ENCODE measurements around the gene LARP4B.

The LARP4B gene

DNA sequence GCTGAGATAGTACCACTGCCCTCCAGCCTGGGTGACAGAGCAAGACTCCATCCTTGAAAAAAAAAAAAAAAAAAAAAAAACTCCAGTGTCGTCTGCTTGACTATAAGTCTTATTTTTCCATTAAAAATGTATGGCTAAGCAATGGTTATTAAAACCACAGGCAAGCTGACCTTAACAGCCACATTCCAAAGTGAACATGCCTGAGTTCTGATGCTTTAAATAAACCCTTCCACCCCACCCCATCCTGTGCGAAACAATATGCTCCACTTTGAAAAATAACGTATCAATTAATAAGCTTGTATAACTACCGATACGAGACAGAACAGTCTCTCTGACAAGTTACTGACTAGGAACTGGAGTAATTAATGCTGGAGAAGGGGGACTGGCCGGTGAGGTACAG is 63.7 kb downstream of the LARP4B start:
- no peak for DNase-seq (ENCODE audit: low read depth in 3 of 3)

DNA sequence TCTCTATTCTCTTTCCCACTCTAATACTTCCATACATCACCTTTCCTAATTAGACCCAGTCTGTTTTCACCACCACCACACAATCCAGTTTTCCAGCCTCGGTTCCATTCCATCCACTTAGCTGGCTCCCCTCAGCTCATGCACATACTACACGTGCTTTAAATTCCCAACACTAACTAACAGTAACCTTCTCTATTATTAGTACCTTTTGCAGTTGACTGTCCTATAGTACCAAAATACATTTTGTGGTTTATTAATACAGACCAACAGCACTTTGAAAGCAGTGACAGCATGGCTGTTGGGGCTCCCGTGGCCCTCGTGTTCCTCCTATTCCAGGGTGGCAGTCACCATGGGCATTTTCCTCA is 64.9 kb downstream of the LARP4B start:
- DNase-seq (ENCODE audit: low read depth in 3 of 3), result no peak

DNA sequence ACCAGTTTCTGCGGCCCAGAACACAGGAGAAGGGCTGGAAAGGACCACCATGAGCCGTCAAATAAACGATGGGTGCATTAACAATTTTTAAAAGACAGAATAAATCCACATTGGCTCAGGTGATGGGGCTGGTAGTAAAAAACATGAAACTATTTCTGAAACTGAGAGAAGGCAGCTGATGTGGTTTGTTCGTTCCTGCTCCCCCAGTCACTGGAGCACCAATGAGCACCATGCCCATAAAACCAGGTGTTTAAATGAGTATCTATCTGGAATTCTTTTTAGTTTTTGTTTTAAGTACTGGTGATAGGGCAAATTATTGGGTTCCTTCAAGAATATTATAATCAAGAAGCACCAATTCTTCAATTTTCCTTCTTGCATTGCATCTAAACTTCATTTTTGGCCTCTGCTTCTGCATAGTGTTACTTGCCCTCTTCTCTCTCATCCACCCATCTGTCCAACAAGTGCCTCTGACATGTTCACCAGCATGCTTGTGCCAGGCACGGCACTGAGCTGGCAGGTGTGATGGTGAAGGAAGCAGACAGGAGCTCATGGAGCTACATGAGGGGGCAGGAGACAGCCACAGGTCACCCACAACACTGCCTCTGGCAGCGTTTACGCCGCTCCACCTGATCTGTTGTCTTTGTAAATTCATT is 65.5 kb downstream of the LARP4B start:
- no peak for DNase-seq (ENCODE audit: low read depth in 3 of 3)

DNA sequence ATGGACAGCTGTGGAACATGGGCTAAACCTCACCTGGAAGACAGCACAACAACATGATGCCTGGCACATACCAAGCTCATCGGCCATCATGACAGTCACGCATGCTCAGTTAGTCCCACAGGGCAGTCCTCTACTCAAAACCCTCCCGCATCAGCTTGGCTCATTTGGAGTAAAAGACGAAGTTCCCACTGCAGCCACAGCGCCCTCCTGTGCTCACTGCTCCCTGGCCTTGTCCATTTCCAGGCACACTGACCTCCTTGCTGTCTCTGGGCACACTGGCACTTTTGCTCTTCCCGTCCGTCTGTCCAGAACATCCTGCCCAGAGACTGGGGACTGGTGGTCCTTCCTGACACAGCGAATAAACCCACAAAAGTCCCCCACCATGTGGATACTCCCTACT is 66.2 kb downstream of the LARP4B start:
- no peak for DNase-seq (ENCODE audit: low read depth in 3 of 3)

DNA sequence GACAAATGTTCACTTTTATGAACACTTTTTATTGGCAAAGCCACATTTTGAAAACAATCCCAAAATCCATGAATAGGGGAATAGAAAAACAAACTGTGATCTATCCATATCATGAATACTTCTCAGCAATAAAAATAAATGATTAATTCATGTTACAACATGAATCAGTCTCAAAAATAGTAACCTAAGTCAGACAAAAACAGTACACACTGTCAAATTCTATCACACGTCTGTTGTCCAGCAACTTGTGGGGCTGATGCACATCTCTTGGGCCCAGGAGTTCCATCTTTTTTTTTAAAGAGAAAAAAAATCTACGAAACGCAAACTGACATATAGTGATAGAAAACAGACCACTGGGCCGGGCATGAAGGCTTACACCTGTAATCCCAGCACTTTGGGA is 71.0 kb downstream of the LARP4B start:
- no peak for DNase-seq (ENCODE audit: low read depth in 3 of 3)

DNA sequence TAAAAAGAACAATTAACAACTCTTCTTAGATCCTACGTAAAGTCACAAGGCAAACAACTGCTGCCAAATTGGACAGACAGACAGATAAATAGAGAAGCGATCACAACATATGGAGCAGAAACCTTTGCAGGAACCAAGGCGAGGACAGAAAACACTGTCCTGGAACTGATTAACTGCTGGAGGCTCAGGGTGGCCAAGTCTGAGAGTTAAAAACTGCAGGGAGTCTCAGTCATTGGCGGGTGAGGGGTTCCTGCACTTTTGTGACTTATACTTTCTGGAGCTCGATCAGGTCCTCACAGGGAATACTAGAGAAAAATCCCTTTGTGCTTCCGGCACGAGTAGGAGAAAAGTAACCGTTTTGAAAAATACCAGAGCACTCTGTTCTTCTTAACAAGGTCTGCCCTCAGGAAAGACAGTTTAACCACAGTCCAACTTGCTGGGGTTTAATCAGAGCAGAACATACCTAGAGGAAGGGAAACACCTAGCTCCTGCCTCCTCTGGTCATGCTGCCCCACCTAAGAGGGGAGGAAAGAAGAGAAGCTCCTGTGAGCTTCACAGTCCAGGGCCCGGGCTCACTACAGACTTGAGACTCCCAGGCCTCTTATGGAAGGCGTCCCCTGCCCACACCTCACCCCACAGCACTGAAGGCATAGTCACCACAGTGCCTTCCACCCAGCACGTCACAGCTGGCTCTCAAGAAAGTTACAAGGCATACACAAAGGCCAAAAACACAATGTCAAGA is 74.9 kb downstream of the LARP4B start:
- DNase-seq (ENCODE audit: low read depth in 3 of 3), result no peak

DNA sequence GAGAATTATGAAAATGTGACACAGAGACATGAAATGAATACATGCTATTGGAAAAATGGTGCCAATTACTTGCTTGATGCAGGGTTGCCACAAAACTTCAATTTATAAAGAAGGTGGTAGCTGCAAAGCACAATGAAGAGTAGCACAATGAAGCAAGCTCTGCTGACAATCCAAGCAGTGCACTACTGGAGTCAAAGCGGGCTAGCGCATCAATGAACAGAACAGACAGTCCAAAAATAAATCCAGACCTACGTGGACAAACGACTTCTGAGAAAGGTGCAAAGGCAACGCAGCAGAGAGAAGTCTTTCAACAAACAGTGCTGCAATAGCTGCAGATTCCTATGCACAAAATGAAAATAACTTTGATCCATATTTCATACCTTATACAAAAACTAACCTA is 75.8 kb downstream of the LARP4B start:
- no peak for DNase-seq (ENCODE audit: low read depth in 3 of 3)

DNA sequence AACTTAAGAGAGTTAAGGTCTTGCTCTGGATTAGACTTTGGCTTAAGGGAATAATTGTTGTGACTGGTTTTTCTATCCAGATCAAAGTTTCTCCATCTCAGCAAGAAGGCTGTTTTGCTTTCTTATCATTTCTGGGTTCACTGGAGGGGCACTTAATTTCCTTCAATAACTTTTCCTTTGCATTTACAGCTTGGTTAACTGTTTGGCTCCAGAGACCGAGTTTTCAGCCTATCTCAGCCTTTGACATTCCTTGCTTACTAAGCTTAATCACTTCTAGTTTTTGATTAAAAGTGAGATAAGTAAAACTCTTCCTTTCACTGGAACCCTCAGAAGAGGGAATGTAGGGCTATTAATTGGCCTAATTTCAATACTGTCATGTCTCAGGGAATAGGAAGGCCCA is 76.4 kb downstream of the LARP4B start:
- no peak for DNase-seq (ENCODE audit: low read depth in 3 of 3)

DNA sequence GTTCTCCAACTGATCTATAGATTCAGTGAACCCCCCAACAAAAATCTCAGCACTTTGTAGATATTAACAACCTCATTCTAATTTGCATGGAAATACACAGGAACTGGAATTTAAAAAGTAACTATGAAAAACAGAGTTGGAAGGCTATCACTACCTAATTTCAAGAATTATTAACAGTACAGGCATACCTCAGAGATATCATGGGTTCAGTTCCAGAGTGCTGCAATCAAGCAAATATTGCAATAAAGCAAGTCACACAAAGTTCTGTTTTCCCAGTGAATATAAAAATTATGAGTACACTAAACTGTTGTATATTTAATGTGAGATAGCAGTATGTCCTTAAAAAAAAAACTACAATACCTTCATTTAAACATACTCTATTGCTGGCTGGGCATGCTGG is 78.5 kb downstream of the LARP4B start:
- no peak for DNase-seq (ENCODE audit: low read depth in 3 of 3)

DNA sequence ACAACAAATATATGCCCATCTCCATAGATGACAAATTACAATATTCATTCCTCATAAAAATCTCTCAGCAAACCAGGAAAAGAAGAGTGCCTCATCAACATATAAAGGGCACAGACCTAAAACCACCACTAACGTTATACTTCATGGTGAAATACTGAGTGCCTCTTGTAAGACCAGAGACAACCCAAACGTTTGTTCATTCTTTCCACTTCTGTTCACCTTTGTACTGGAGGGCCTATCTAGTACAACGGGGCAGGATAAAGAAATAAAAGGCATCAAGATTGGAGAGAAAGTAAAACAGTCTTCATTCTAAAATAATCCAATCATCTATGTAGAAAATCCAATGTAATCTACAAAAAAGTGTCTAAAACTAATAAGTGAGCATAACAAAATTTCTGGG is 79.1 kb downstream of the LARP4B start:
- DNase-seq (ENCODE audit: low read depth in 3 of 3), result no peak

DNA sequence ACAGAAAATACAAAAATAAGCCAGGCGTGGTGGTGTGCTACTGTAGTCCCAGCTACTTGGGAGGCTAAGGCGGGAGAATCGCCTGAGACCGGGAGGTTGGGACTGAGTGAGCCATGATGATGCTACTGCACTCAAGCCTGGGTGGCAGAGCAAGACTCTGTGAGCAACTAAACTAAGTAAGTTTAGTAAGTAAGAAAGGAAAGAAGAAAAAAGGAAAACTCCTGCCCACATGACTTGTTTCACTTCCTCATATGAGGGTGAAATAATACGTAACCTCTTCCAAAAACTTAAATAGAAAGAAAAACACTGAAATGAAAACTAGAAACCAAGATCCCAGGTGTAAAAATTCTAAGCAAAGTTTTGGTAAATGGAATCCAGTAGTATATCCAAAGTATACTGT is 79.6 kb downstream of the LARP4B start:
- no peak for DNase-seq (ENCODE audit: low read depth in 3 of 3)

DNA sequence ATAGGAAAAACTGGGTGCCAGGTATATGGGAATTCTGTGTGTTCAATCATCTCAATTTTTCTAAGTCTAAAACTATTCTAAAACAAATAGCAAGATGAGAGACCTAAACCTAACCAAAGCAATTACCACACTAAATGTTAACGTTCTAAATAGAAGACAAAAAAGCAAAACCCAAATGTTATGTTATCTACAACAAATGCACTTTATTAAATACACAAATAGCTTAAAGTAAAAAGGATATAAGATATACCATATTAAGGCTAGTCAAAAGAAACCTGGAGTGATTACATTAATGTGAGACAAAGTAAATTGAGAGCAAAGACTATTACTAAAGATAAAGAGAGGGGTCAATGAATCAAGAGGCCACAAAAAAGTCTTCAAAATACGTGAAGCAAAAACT is 81.4 kb downstream of the LARP4B start:
- no peak for DNase-seq (ENCODE audit: low read depth in 3 of 3)

DNA sequence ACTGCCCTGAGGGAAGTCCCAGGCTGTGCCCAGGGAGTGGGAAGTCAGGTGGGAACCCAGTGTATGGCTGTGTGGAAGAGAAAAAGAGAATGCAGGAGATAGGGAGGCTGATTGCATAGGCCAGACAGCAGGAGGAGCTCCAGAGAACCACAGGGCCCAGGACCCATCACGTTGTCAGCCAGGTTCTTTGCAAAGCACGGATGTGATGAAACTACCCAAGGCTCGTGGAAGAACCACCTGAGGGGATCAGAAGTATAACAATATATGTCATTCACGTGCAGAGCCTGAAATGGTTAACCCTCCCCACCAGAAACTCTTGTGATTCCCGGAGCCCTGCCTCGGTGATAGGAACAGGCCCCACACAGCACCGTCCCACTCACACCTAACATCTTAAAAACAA is 83.6 kb downstream of the LARP4B start:
- no peak for DNase-seq (ENCODE audit: low read depth in 3 of 3)

DNA sequence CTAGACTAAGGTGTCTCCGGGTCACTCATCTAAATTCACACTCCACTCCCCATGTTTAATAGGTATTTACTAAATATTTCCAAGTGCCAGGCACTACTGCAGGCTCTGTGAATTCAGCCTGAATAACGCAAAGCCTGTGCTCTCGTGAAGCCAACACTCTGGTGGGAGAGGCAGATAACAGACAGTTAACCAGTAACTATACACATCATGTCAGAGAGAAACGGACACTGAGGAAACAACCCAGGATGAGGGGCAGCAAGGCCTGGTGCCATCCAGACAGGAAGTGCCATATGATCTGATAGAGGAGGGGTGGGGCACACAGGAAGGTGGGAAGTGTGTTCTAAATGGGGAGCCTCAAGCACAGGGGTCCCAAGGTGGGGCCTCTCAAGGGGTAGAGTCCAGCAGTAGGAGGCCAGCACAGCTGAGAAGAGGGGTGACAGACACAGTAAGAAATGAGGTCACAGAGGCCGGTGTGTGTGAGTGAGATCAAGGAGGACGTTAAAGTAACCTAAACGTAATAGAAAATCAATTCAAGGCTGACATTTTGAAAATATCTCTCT is 85.3 kb downstream of the LARP4B start:
- no peak for DNase-seq (ENCODE audit: low read depth in 3 of 3)

DNA sequence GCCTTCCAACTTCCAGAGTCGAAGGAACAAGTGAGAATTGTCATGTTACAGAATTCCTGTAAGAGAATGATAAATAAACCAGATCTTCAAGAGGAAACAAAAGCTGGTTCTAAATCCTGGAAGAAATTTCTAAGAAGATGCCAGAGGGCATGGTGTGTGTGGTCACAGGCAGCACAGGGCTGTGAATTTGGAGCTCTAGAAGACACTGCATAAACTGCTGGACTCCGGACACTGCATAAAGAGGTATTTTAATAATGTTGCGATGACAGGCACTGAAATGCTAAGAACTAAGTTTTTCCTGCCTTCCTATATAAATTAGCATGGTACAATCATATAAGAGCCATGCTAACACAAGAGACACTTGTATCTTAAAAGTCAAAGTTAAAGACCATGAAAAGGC is 86.0 kb downstream of the LARP4B start:
- DNase-seq (ENCODE audit: low read depth in 3 of 3), result no peak

DNA sequence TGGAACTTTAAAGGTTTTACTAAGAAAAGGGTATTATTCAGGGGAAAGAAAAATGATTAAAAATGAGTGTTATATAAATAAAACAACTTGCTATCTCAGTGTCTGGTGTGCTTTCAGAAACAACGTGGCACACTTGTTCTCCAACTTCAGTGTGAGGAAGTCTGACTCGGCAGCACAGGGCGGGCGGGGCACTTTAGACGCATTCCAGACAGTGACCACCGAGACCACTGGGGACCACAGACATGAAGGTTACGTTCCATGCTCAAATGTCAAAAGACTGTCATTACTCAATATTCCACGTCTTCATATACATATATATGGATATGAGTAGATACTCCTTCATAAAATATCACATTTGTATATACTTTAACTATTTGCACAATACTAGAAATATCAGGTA is 87.0 kb downstream of the LARP4B start:
- DNase-seq (ENCODE audit: low read depth in 3 of 3), result no peak

DNA sequence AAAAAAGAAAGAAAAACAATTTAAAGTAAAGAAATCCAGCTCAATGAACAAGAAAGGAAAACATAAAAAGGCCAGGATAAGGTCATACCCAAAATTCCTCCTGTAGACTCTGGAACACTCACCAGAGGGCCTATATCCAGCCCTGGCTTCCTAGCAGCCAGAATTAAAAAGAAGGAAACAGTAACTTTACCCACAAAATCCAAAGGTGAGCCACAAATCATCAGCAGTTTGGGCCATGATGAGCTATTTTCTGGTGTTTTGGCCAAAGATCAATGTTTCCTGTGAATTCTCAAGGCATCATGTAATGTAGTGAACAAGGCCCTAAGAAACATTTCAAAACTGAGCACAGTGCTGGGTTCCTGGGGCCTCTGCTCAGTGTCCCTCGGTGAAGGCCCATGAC is 87.8 kb downstream of the LARP4B start:
- no peak for DNase-seq (ENCODE audit: low read depth in 3 of 3)

DNA sequence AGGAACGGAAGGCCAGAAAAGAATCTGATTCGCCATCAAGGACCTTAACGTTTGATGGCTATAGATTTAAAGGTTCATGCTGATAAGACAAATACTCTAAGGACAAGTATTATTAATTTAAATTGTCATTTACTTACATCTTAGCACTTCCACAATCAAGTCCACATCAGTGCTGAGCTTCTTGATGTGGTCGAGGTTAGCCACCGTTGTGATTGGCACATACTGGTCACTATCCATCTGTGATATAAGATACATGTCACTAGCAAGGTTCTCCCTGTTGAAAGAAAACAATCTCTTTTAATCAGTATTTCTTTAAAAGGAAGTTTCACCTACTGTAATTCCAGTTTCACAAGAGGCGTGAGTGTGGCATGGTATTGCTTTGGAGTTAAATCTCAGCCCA is 88.7 kb downstream of the LARP4B start:
- DNase-seq (ENCODE audit: low read depth in 3 of 3), result no peak

DNA sequence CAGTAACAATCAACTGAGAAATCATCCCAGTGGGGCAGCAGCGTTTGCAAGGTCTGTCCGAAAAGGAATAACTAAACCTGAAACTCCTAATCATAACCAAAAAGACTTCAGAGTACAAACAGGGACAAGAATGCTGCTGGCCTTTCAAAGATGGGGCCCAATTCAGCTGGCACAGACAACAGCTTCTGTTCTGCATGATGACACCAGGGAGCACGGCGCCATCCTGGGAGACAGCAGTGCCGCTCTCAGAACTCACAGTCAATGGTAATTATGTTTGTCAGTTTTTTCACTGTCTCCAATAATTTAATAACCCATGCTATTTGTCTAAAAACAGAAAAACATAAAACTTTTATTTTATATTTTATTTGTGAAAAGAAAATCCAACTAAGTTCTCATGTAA is 90.0 kb downstream of the LARP4B start:
- no peak for DNase-seq (ENCODE audit: low read depth in 3 of 3)

DNA sequence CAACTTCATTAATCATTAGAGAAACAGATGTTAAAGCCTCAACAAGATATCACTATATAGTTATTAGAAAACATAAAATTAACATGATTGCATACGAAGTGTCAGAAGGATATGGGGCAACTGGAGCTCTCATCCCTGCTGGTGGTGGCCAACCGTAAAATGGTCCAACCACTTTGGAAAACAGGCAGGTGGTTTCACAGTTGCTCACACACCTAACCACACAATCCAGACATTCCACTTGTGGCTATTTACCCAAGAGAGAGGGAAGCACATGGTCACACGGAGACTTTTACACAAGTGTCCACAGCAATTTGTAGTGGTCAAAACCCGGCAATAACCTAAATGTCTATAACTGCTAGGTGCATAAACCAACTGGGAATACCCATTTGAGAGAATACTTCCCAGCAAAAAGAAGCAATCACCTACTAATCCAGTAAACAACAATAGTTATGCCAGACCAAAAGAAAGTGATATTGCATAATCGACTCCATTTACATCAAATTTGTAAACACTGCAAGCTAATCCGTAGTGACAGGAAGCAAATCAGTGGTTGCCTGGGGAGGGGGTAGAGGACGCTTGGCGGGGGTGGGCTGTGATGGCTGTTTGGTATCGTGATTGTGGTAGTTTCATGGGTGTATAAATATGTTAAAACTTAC is 91.8 kb downstream of the LARP4B start:
- DNase-seq (ENCODE audit: low read depth in 3 of 3), result no peak

DNA sequence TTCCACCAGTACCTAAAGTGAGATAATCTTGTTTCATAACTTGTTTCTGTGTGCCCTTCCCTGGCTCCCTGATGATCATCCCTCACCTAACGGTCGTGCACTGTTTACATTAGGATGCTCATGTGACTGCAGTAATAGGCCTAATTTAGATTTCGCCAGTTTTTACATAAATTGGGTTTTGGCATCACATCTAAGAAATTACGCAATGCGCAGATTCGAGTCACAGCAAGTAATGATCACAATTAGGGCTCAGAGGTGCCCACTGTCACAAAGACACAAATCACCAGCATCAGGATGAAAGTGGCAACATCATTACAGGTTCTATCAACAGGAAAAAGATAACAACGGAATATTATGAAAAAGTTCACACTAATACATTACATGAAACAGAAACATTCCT is 94.7 kb downstream of the LARP4B start:
- DNase-seq (ENCODE audit: low read depth in 3 of 3), result no peak

DNA sequence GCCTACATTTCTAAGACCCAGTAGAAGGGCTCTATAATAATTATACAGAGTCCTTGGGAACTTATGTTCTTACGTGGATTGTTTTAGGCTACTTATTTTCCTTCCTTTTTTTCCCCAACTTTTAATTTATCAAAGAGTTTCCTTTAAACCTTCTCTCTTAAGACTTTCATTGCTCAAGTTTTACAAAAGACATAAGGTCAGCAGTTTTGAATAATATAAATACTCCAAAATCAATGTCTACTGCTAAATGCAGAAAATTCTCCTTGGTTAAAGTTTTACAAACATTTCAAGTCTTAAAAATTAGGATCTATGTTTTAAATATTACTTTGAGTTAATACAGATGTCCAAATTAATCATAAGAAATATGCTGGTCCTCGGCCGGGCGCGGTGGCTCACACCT is 97.0 kb downstream of the LARP4B start:
- DNase-seq (ENCODE audit: low read depth in 3 of 3), result no peak

DNA sequence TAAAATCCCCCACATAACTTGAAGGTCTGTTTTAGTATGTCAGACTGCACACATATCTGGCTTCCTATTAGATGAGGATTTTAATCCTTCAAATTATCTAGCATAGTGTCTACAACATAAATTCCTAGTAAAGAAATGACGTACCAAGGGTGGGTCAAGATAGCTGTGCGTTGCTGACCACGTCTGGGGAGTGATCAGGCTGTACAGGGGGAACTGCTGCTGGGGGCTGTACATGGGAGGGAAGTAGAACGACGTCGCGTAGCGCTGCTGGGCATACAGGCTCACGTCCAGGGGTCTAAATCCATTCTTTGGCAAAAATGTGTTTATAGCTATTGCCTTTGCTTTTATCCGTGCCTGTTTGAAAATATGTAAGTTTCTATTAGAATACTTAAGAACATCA is 102.3 kb downstream of the LARP4B start:
- DNase-seq (ENCODE audit: low read depth in 3 of 3), result no peak

All from stimulated activated CD4-positive, alpha-beta T cell treated with anti-CD3 and anti-CD28 coated beads, TNF-alpha, amount 100 ng/mL, for 48 hours (primary cell).